Measurements from ENCODE around the gene PRR30.

Gene PRR30

DNA sequence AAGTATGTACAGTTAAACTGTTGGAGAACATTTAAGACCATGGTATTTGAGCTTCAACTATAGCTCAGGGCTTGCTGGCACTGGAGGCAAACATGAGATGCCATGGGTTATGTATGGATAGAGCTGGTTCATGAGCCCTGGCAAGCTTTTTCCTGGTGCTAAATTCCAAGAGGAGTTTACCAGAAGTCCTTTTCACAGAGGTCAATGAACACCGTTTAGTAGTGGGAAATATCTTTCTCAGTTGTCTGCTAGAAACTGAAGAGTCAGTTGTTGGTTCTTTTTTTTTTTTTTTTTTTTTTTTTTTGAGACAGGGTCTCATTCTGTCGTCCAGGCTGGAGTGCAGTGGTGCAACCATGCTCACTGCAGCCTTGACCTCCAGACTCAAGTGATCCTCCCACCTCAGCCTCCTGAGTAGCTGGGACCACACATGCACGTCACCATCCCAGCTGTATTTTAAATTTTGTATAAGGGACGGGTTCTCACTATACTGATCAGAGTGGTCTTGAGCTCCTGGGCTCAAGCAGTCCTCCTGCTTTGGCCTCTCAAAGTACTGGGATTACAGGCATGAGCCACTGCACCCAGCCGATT is 51.3 kb downstream of the PRR30 start:
- no peak overlapping the region for H3K4me3 ChIP-seq (replicated peaks; ENCODE audit: insufficient read depth, low read length)
- H3K27me3 ChIP-seq (ENCODE audit: insufficient read depth, poor library complexity, severe bottlenecking), result no peaks in the 10 kb centered on the region
- TF ChIP-seq REST (IDR thresholded peaks at IDR 0.05; ENCODE audit: insufficient replicate concordance, low read depth) (no peak), GABPA (IDR thresholded peaks at IDR 0.05; ENCODE audit: low read depth) (no peak), CTCF (IDR thresholded peaks at IDR 0.05; ENCODE audit: insufficient read depth, low read length) (no peak), POLR2AphosphoS5 (IDR thresholded peaks at IDR 0.05; ENCODE audit: low read depth) (no peak), SPI1 (IDR thresholded peaks at IDR 0.05; ENCODE audit: borderline replicate concordance, low read depth) (no peak)
- H3K27ac ChIP-seq (replicated peaks), result no peak overlapping the region
- DNase-seq (ENCODE audit: low read depth in 1 of 2, low spot score in 1 of 2), result no peak

Data from HL-60 (cell line).